K562 (cell line): ENCODE results near the gene IFT27. TPM values are rescaled to one million over a fixed set of nuclear protein-coding genes. Genes with fewer than 3 reads are reported as not detected.

Source experiments
- SAFB2 ChIP-seq: fragments of 200-400 bp; formaldehyde crosslinking; IDR thresholded peaks from 2 replicates; pipeline ENCODE4 v1.6.1; 2018; ENCODE audit warnings: borderline replicate concordance, low read length, low read depth, moderate library complexity; ENCODE audit not compliant: severe bottlenecking
- SRSF9 ChIP-seq: fragments of 200-400 bp; formaldehyde crosslinking; IDR thresholded peaks from 2 replicates; pipeline ENCODE4 v1.6.1; 2017; ENCODE audit warnings: low read depth, low read length, borderline replicate concordance
- TEAD2 ChIP-seq: fragments of 450-650 bp; IDR thresholded peaks from 2 replicates; pipeline ENCODE4 v1.6.1; 2016; ENCODE audit warnings: missing genetic modification characterization, control low read depth, missing compliant biosample characterization
- polyA plus RNA-seq, 8 experiments: library from polyadenylated mRNA; depleted of rRNA in 4 of 8; stranded (reverse) in 5 of 8; unstranded in 3 of 8; fragments of >200 nt; fragmentation: Nextera tagmentation in 2 of 8; fragmentation: Illumina TruSeq in 1 of 8; extraction: Ambion mirVana in 2 of 8; extraction: Trizol in 1 of 8; gene quantifications; 2 replicates each; pipeline versions ENCODE4 v1.2.1 to v1.2.3, GENCODE V29; 2011 to 2014; ENCODE audit warnings: inconsistent platforms in 1 of 8, missing spikeins in 1 of 8
- total RNA-seq, 7 experiments: library from RNA; depleted of rRNA in 6 of 7; stranded (reverse); fragments of >200 nt in 6 of 7; fragmentation: Illumina TruSeq in 2 of 7; extraction: Trizol in 2 of 7; gene quantifications; 2 replicates each; pipeline versions ENCODE4 v1.2.1 to v1.2.3, GENCODE V29; 2011 to 2021; ENCODE audit warnings: low replicate concordance in 1 of 7
- TF ChIP-seq, protein P1 (sequence below): fragments of 250-450 bp; sonication (Bioruptor Pico); IDR thresholded peaks from 2 replicates; pipeline ENCODE4 v1.4.0; 2020

IFT27 gene
- total and polyA plus RNA-seq, 9 of the 15 experiments (the other 6 are each of a cell fraction or from before 2014, with no cell fraction given) = 0.01 to 1.4 (median 0.14) TPM; not detected in 1

GRCh38 chr22:36730176-36730858 is 45.6 kb downstream of the IFT27 start (continued):
- TF ChIP-seq, protein P1, sequence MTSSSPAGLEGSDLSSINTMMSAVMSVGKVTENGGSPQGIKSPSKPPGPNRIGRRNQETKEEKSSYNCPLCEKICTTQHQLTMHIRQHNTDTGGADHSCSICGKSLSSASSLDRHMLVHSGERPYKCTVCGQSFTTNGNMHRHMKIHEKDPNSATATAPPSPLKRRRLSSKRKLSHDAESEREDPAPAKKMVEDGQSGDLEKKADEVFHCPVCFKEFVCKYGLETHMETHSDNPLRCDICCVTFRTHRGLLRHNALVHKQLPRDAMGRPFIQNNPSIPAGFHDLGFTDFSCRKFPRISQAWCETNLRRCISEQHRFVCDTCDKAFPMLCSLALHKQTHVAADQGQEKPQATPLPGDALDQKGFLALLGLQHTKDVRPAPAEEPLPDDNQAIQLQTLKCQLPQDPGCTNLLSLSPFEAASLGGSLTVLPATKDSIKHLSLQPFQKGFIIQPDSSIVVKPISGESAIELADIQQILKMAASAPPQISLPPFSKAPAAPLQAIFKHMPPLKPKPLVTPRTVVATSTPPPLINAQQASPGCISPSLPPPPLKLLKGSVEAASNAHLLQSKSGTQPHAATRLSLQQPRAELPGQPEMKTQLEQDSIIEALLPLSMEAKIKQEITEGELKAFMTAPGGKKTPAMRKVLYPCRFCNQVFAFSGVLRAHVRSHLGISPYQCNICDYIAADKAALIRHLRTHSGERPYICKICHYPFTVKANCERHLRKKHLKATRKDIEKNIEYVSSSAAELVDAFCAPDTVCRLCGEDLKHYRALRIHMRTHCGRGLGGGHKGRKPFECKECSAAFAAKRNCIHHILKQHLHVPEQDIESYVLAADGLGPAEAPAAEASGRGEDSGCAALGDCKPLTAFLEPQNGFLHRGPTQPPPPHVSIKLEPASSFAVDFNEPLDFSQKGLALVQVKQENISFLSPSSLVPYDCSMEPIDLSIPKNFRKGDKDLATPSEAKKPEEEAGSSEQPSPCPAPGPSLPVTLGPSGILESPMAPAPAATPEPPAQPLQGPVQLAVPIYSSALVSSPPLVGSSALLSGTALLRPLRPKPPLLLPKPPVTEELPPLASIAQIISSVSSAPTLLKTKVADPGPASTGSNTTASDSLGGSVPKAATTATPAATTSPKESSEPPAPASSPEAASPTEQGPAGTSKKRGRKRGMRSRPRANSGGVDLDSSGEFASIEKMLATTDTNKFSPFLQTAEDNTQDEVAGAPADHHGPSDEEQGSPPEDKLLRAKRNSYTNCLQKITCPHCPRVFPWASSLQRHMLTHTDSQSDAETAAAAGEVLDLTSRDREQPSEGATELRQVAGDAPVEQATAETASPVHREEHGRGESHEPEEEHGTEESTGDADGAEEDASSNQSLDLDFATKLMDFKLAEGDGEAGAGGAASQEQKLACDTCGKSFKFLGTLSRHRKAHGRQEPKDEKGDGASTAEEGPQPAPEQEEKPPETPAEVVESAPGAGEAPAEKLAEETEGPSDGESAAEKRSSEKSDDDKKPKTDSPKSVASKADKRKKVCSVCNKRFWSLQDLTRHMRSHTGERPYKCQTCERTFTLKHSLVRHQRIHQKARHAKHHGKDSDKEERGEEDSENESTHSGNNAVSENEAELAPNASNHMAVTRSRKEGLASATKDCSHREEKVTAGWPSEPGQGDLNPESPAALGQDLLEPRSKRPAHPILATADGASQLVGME (CRISPR knock-in tag) = no peak
- no peak for TF ChIP-seq TEAD2 (tag)
- TF ChIP-seq SRSF9 = no peak
- no peak for TF ChIP-seq SAFB2
- TF ChIP-seq, all 486 proteins: peak for 5
